ENCODE data around the gene CDC14A.

The CDC14A gene

GRCh38 chr1:100538913-100539835 is 186.9 kb downstream of the CDC14A start:
- DNase-seq (ENCODE audit: low spot score) = peak; percentile 73

GRCh38 chr1:100539836-100540536 is 187.7 kb downstream of the CDC14A start:
- DNase-seq (ENCODE audit: low spot score) = no peak

GRCh38 chr1:100542285-100542684 is 190.0 kb downstream of the CDC14A start:
- DNase-seq (ENCODE audit: low spot score) = no peak

GRCh38 chr1:100543640-100544039 is 191.3 kb downstream of the CDC14A start:
- peak; percentile 72 for DNase-seq (ENCODE audit: low spot score)

GRCh38 chr1:100544791-100545190 is 192.5 kb downstream of the CDC14A start:
- DNase-seq (ENCODE audit: low spot score) = no peak

GRCh38 chr1:100545855-100546254 is 193.5 kb downstream of the CDC14A start:
- DNase-seq (ENCODE audit: low spot score) = no peak

GRCh38 chr1:100552031-100552430 is 199.7 kb downstream of the CDC14A start:
- DNase-seq (ENCODE audit: low spot score) = no peak

GRCh38 chr1:100552922-100553321 is 200.6 kb downstream of the CDC14A start:
- DNase-seq (ENCODE audit: low spot score) = no peak

GRCh38 chr1:100556181-100556580 is 203.9 kb downstream of the CDC14A start:
- DNase-seq (ENCODE audit: low spot score) = no peak

GRCh38 chr1:100556925-100557605 is 204.8 kb downstream of the CDC14A start:
- DNase-seq (ENCODE audit: low spot score) = no peak

GRCh38 chr1:100557606-100557953 is 205.3 kb downstream of the CDC14A start:
- DNase-seq (ENCODE audit: low spot score) = no peak

- DNase-seq (ENCODE audit: low spot score) = no peak
Observed at GRCh38 chr1:100565533-100565932, 213.2 kb downstream of the CDC14A start.

- DNase-seq (ENCODE audit: low spot score) = no peak
Observed at GRCh38 chr1:100565937-100566699, 213.8 kb downstream of the CDC14A start.

- no peak for DNase-seq (ENCODE audit: low spot score)
Observed at GRCh38 chr1:100567062-100567461, 214.8 kb downstream of the CDC14A start.

All from iPS-NIHi11 (cell line).